Measurements from ENCODE around the gene CSF3.

CSF3 gene

DNA sequence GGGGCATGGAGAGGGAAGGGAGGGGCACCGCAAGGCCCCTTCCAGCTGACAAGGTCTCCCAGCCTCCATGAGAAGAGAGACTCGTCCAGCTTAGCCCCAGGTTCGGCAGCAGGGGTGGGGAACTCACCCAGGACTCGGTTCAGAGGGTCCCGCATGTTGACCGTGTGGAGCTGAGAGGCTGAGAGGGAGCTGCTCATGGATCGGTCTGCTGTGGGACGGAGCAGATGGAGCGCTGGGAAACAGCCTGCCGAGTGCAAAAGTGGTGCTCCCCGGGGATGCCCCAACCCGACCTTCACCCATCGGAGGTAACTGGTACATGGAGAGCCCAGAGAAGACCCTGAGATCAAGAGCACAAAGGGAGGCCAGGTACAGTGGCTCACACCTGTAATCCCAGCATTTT lies 4.9 kb downstream of the CSF3 start:
- DNase-seq (ENCODE audit: low read depth, low spot score) = no peak
- POLR2A ChIA-PET = no interaction called here
- no peak overlapping the region for H3K4me3 ChIP-seq (ENCODE audit: low read depth, low read length)
- CTCF ChIA-PET = interaction anchor here (0.9 to 2.8 kb wide), 4 partner anchors 9 to 93 kb away, joined by 3 to 10 read pairs (median 7); no protein-coding TSS in a partner anchor
- TF ChIP-seq, protein P1, sequence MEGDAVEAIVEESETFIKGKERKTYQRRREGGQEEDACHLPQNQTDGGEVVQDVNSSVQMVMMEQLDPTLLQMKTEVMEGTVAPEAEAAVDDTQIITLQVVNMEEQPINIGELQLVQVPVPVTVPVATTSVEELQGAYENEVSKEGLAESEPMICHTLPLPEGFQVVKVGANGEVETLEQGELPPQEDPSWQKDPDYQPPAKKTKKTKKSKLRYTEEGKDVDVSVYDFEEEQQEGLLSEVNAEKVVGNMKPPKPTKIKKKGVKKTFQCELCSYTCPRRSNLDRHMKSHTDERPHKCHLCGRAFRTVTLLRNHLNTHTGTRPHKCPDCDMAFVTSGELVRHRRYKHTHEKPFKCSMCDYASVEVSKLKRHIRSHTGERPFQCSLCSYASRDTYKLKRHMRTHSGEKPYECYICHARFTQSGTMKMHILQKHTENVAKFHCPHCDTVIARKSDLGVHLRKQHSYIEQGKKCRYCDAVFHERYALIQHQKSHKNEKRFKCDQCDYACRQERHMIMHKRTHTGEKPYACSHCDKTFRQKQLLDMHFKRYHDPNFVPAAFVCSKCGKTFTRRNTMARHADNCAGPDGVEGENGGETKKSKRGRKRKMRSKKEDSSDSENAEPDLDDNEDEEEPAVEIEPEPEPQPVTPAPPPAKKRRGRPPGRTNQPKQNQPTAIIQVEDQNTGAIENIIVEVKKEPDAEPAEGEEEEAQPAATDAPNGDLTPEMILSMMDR (IDR thresholded peaks at IDR 0.05; ENCODE audit: insufficient read depth, low read length, missing control alignments) = no peak

DNA sequence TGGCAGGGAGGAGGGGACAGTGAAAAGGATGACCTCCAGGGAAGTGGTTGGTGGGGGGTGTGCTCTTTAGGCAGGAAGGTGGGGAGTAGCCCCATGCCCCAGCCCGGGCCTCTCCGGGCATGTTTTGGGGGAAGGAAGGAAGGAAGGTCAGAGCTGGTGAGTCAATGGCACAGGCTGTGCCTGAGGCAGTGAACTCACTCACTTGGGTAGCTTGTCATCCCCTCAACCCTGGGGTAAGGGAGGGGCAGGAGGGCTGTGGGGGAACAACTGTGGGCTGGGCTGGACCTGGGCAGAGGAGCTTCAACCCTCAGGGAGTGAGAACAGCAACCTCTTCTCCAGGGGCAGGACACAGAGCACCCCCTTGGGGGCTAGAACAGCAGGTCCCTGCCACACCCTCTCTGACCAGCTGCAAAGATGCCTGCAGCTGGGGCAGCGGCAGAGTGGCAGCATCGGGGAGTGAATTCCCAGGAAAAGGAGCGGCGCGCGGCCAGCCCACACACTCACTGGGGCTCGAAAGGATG lies 6.3 kb downstream of the CSF3 start:
- ChIA-PET POLR2A (interaction anchor here (0.7 kb wide), 1 partner anchor 79 kb away, joined by 7 read pairs; the partner anchor contains the start of gene NR1D1), CTCF (interaction anchor here (0.8 to 2.8 kb wide), 15 partner anchors 8 to 170 kb away, joined by 3 to 26 read pairs (median 7); partner anchors contain the start of gene THRA)
- H3K4me3 ChIP-seq (ENCODE audit: low read depth, low read length) = no peak overlapping the region
- DNase-seq (ENCODE audit: low read depth, low spot score) = no peak
- TF ChIP-seq, protein P1 (IDR thresholded peaks at IDR 0.05; ENCODE audit: insufficient read depth, low read length, missing control alignments) = no peak

DNA sequence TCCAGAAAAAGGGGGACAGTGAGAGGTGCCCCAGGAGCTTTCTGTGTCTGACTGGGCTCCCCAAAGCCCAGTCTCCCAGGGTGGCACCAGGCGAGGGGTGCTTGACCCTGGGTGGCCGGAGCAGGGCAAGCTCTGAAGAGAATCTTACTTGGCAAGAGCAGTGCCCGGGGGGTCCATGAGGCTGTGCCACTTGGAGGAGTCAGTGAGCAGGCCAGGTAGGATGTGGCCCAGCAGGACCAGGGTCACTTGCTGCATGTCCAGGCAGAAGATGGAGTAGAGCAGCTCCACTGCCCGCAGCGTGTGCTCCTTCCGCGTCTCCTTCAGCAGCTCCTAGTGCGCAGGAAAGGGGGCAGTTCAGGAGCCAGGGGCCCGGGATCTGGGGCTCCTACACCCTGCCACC lies 7.3 kb downstream of the CSF3 start:
- TF ChIP-seq, protein P1 (IDR thresholded peaks at IDR 0.05; ENCODE audit: insufficient read depth, low read length, missing control alignments) = no peak
- ChIA-PET CTCF (interaction anchor here (0.9 to 2.8 kb wide), 12 partner anchors 9 to 169 kb away, joined by 3 to 26 read pairs (median 10); partner anchors contain the start of genes MED24 and THRA), POLR2A (no interaction called here)
- DNase-seq (ENCODE audit: low read depth, low spot score) = no peak
- no peak overlapping the region for H3K4me3 ChIP-seq (ENCODE audit: low read depth, low read length)

- POLR2A ChIA-PET = no interaction called here
Measured at GRCh38 chr17:40022961-40023541, 7.8 kb downstream of the CSF3 start.

GRCh38 chr17:40023590-40024292 lies 8.5 kb downstream of the CSF3 start:
- POLR2A ChIA-PET = no interaction called here
- TF ChIP-seq, protein P1 (IDR thresholded peaks at IDR 0.05; ENCODE audit: insufficient read depth, low read length, missing control alignments) = no peak
- DNase-seq (ENCODE audit: low read depth, low spot score) = no peak
- CTCF ChIA-PET = interaction anchor here (0.9 to 17.3 kb wide), 6 partner anchors 11 to 61 kb away, joined by 3 to 325 read pairs (median 44); partner anchors contain the start of genes CSF3 and MED24
- no peak overlapping the region for H3K4me3 ChIP-seq (ENCODE audit: low read depth, low read length)

More at GRCh38 chr17:40022961-40023541, 7.8 kb downstream of the CSF3 start:
- TF ChIP-seq, protein P1 (IDR thresholded peaks at IDR 0.05; ENCODE audit: insufficient read depth, low read length, missing control alignments) = no peak
- DNase-seq (ENCODE audit: low read depth, low spot score) = no peak
- CTCF ChIA-PET = interaction anchor here (0.9 to 17.3 kb wide), 10 partner anchors 10 to 169 kb away, joined by 3 to 325 read pairs (median 11); partner anchors contain the start of genes CSF3 and MED24
- no peak overlapping the region for H3K4me3 ChIP-seq (ENCODE audit: low read depth, low read length)

DNA sequence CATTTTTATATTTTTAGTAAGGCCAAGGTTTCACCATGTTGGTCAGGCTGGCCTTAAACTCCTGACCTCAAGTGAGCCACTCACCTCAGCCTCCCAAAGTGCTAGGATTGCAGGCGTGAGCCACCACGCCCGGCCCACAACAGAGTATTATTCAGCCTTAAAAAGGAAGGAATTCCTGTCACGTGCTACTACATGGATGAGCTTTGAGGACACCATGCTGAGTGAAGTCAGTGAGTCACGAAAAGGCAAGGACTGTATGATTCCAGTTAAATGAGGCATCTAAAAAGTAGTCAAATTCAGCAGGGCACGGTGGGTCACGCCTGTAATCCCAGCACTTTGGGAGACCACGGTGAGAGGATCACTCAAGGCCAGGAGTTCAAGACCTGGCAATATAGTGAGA lies 9.7 kb downstream of the CSF3 start:
- CTCF ChIA-PET = interaction anchor here (1.4 to 17.3 kb wide), 10 partner anchors 12 to 152 kb away, joined by 3 to 325 read pairs (median 24); partner anchors contain the start of genes CSF3, MED24 and THRA

More for the DNA sequence above, 9.7 kb downstream of the CSF3 start:
- no peak overlapping the region for H3K4me3 ChIP-seq (ENCODE audit: low read depth, low read length)
- TF ChIP-seq, protein P1 (IDR thresholded peaks at IDR 0.05; ENCODE audit: insufficient read depth, low read length, missing control alignments) = no peak
- no peak for DNase-seq (ENCODE audit: low read depth, low spot score)
- POLR2A ChIA-PET = no interaction called here

Measured in AG04449 (cell line).